HG02610 (cell line): ENCODE measurements around the gene CIC.

Source experiments
- ATAC-seq: cut with Tn5 transposase; IDR thresholded peaks from one replicate; pipeline ENCODE4 v1.9.1; 2021; ENCODE audit warnings: mild to moderate bottlenecking, moderate library complexity; ENCODE audit not compliant: unreplicated experiment

Gene CIC

GRCh38 chr19:42268704-42269477, at the start of gene CIC:
Gene CIC (plus strand): TSS chr19:42269252. CDS start chr19:42271784, 2,532 bp downstream.
- ATAC-seq, result peak; percentile 80

- peak; percentile 75 for ATAC-seq
Observed at GRCh38 chr19:42219812-42220750, 49.0 kb upstream of the CIC start, which contains the start of gene ZNF526. Gene ZNF526 (plus strand): TSS chr19:42220312. CDS start chr19:42224404, 4,092 bp downstream.

GRCh38 chr19:42220751-42221097, 48.3 kb upstream of the CIC start:
- ATAC-seq, result no peak

- no peak for ATAC-seq
Observed at GRCh38 chr19:42224940-42225717, 43.9 kb upstream of the CIC start.

- no peak for ATAC-seq
Observed at GRCh38 chr19:42225718-42226292, 43.2 kb upstream of the CIC start.

- no peak for ATAC-seq
Observed at GRCh38 chr19:42226886-42227285, 42.2 kb upstream of the CIC start.

GRCh38 chr19:42228641-42229040, 40.4 kb upstream of the CIC start:
- ATAC-seq, result no peak

GRCh38 chr19:42229301-42229854, 39.7 kb upstream of the CIC start:
- ATAC-seq, result no peak

GRCh38 chr19:42229855-42230351, 39.1 kb upstream of the CIC start:
- no peak for ATAC-seq

GRCh38 chr19:42230571-42230970, 38.5 kb upstream of the CIC start:
- ATAC-seq, result no peak

- no peak for ATAC-seq
Observed at GRCh38 chr19:42232435-42232834, 36.6 kb upstream of the CIC start.

- no peak for ATAC-seq
Observed at GRCh38 chr19:42233106-42233505, 35.9 kb upstream of the CIC start.

GRCh38 chr19:42233678-42234292, 35.3 kb upstream of the CIC start:
- no peak for ATAC-seq

GRCh38 chr19:42234364-42234763, 34.7 kb upstream of the CIC start:
- ATAC-seq, result no peak

GRCh38 chr19:42235181-42235580, 33.9 kb upstream of the CIC start:
- no peak for ATAC-seq

GRCh38 chr19:42239544-42240220, 29.4 kb upstream of the CIC start:
- ATAC-seq, result no peak

- ATAC-seq, result no peak
Observed at GRCh38 chr19:42241279-42241678, 27.8 kb upstream of the CIC start.

- no peak for ATAC-seq
Observed at GRCh38 chr19:42242069-42242511, 27.0 kb upstream of the CIC start.
